ENCODE measurements around the gene RABAC1. TPM values are rescaled to one million over a fixed set of nuclear protein-coding genes. Genes with fewer than 3 reads are reported as not detected.

RABAC1 gene
- total and polyA plus RNA-seq, 2 of the 4 experiments (the other 2 are of a cell fraction): 117 to 276 TPM

DNA sequence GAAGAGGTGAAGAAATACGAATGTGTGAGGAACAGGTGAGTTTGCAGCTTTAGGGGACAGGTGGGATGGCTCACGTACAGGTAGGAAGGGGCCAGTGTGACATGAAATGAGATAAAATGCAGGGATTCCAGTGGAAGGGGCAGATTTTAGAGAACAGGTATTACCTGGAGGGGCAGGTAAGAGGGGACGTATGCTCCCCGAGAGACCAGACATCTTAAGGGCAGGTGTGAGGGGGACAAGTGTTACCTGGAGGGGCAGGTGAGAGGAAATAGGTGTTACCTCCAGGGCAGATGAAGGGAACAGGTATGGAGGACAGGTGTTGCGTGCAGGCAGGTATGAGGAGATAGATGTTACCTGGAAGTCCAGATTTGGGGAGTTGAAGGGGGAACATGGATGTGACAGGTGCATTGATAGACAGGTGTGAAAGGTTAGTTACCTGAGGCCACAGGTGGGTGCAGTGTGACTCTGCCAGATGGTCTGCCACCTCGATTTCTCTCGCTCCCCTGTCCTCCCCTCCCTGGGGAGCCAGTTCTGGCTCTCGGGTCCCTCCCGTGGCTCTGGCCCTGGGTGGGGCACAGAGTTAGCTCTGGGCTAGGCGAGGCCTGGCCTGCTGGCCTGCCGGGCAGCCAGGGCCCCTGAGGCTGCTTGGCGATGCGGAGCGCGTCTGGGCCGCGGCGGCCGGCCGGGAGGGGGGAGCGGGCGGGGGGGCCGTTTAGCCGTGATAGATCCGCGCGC, 32.9 kb downstream of the RABAC1 start:
- H2AK9ac ChIP-seq (replicated peaks; ENCODE audit: low read depth, low read length, poor library complexity): no peak overlapping the region
- ATAC-seq (ENCODE audit: low read depth) (no peak), DNase-seq (no peak)
- no peak overlapping the region for H3K23ac ChIP-seq (ENCODE audit: low read depth, low read length)
- intact Hi-C loops (cut with micrococcal nuclease) (no loop called here), dilution Hi-C loops (cut with HindIII; ENCODE audit: low sequenced_read_pairs, unreplicated experiment) (no loop called here), in situ Hi-C loops (cut with MboI; ENCODE audit: low sequenced_read_pairs) (no loop called here)
- no peak overlapping the region for H3K14ac ChIP-seq (replicated peaks; ENCODE audit: low read depth, low read length)
- H3K4ac ChIP-seq (ENCODE audit: low read depth, low read length): no peak overlapping the region
- no peak overlapping the region for H2BK120ac ChIP-seq (ENCODE audit: low read depth, low read length)
- peaks cover 3% of the 10 kb centered on the region; the same call in 1 of the 2 replicates for H3K9me3 ChIP-seq (ENCODE audit: control insufficient read depth, insufficient read depth, low read length)
- no peak overlapping the region for H2AK5ac ChIP-seq (ENCODE audit: low read depth, low read length)
- H3K36me3 ChIP-seq (ENCODE audit: control insufficient read depth, insufficient read depth, low read length): no peaks in the 10 kb centered on the region
- no peaks in the 10 kb centered on the region; the same call in 1 of the 2 replicates for H3K9me1 ChIP-seq (ENCODE audit: insufficient read depth, low read length)
- no TSS peak for BruUV-seq (replicated peaks)
- H4K5ac ChIP-seq (ENCODE audit: low read depth, low read length): no peak overlapping the region
- no peak overlapping the region for H3K9ac ChIP-seq (ENCODE audit: low read depth, low read length)
- no peak for TF ChIP-seq MAFK (IDR thresholded peaks at IDR 0.05; ENCODE audit: low read depth, low read length)
- TF ChIP-seq, protein P1, sequence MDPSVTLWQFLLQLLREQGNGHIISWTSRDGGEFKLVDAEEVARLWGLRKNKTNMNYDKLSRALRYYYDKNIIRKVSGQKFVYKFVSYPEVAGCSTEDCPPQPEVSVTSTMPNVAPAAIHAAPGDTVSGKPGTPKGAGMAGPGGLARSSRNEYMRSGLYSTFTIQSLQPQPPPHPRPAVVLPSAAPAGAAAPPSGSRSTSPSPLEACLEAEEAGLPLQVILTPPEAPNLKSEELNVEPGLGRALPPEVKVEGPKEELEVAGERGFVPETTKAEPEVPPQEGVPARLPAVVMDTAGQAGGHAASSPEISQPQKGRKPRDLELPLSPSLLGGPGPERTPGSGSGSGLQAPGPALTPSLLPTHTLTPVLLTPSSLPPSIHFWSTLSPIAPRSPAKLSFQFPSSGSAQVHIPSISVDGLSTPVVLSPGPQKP (IDR thresholded peaks at IDR 0.05; ENCODE audit: borderline replicate concordance, low read depth, low read length): no peak
- TF ChIP-seq RFX5 (IDR thresholded peaks at IDR 0.05; ENCODE audit: low read depth, low read length): no peak
- no peak for TF ChIP-seq MXI1 (IDR thresholded peaks at IDR 0.05; ENCODE audit: borderline replicate concordance, low read depth, low read length)
- TF ChIP-seq RCOR1 (IDR thresholded peaks at IDR 0.05; ENCODE audit: insufficient replicate concordance, low read length): no peak
- peaks cover 23% of the 10 kb centered on the region; the same call in 1 of the 2 replicates for H4K20me1 ChIP-seq (ENCODE audit: insufficient read depth, low read length)
- H3K4me2 ChIP-seq (ENCODE audit: low read depth, low read length): no peak overlapping the region
- no peak overlapping the region for H4K91ac ChIP-seq (ENCODE audit: insufficient read depth, low read depth, low read length)
- ChIA-PET CTCF (no interaction called here), POLR2A (ENCODE audit: unreplicated experiment) (no interaction called here)
- no peak overlapping the region for H3K27ac ChIP-seq (ENCODE audit: insufficient read depth, low read length)
- peaks cover 5% of the 10 kb centered on the region for H3K4me1 ChIP-seq (ENCODE audit: control insufficient read depth, insufficient read depth, low read length)
- no peaks in the 10 kb centered on the region for H3K79me1 ChIP-seq (ENCODE audit: low read depth in 1 of 2, low read length in 2 of 2)
- no peak overlapping the region for H4K8ac ChIP-seq (ENCODE audit: low read depth in 2 of 2, low read length in 2 of 2)
- H3K4me3 ChIP-seq (ENCODE audit: insufficient read depth, low read depth, low read length): no peak overlapping the region
- no peak overlapping the region for H3K56ac ChIP-seq (ENCODE audit: extremely low read depth, insufficient read depth, low read length)
- no peak overlapping the region for H2BK5ac ChIP-seq (ENCODE audit: low read depth, low read length, poor library complexity, severe bottlenecking)
- H3K18ac ChIP-seq (ENCODE audit: low read depth, low read length): no peak overlapping the region
- H2BK20ac ChIP-seq (ENCODE audit: low read depth, low read length): no peak overlapping the region
- 17% methylated on average over 13 of the region's 27 CpGs; no CpG with 5 or more reads in 1 of the 2 experiments for WGBS, 2 experiments (ENCODE audit: extremely low coverage in 2 of 2, insufficient read length in 1 of 2)
- H3K27me3 ChIP-seq (ENCODE audit: control insufficient read depth, insufficient read depth, low read length): peaks cover 85% of the 10 kb centered on the region
- H2BK15ac ChIP-seq (ENCODE audit: low read depth, low read length): no peak overlapping the region
- H2AFZ ChIP-seq (replicated peaks; ENCODE audit: low read length, poor library complexity): peak overlapping the region; percentile 51

Measured in IMR-90 (cell line).